Peyer's patch (tissue), 4 donors: ENCODE data around the gene PLCL2.

Experiments
- CTCF ChIP-seq, 6 experiments: fragments of 450-650 bp in 4 of 6; fragments of 200-600 bp in 2 of 6; sonication (generic) in 1 of 6; IDR thresholded peaks; one replicate each; pipeline ENCODE4 v1.5.1; 2017 to 2019; ENCODE audit warnings: antibody characterized with exemption in 6 of 6, mild to moderate bottlenecking in 3 of 6, moderate library complexity in 1 of 6
- POLR2A ChIP-seq, 2 donors: fragments of 450-650 bp; IDR thresholded peaks; one replicate each; pipeline ENCODE4 v1.5.1; 2017; ENCODE audit warnings: antibody characterized with exemption in 2 of 2, mild to moderate bottlenecking in 2 of 2, moderate library complexity in 2 of 2

GRCh38 chr3:16893618-16894200 lies 9.0 kb downstream of the PLCL2 start:
- no peak for TF ChIP-seq CTCF (IDR thresholded peaks at IDR 0.05)
- TF ChIP-seq POLR2A (IDR thresholded peaks at IDR 0.05), result no peak
